ENCODE data around the gene PBOV1.

- TF ChIP-seq EZH2phosphoT487 (IDR thresholded peaks at IDR 0.05; ENCODE audit: borderline replicate concordance, low read depth, low read length) (no peak), CTCF (conservative IDR thresholded peaks at IDR 0.05; ENCODE audit: low read length) (no peak)
Measured at GRCh38 chr6:138258197-138258596, 39.9 kb upstream of the PBOV1 start.

All from OCI-LY7 (cell line).